ENCODE results near the gene PPP1R7.

Gene PPP1R7

DNA sequence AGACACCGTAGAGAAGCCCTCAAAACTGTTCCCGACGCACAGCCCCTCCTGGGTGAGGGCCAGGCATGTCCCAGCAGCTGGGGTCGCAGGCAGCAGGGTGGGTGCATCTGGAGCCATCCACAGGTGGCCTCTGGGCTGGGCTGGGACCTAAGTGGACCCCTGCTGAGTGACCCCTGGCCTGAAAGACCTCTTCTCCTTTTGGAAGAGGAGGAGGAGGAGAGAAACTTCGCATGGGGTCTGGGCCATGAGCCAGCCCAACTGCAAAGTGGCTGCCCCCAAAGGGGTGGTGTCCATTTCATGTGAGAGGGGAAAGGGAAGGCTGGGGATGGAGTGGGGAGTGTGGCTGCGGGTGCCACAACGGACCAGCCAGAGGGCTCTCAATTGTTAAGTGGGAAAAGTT is 63.3 kb downstream of the PPP1R7 start:
- Histone ChIP-seq H3K27ac (ENCODE audit: low read length) (no peak overlapping the region), H3K79me2 (ENCODE audit: insufficient read depth, low read length) (no peaks in the 10 kb centered on the region), H3K4me3 (ENCODE audit: low read depth in 1 of 2, low read length in 2 of 2) (no peak overlapping the region), H3K4me1 (ENCODE audit: insufficient read depth, low read length) (no peaks in the 10 kb centered on the region), H3K9ac (ENCODE audit: low read depth, low read length) (no peak overlapping the region), H3K9me3 (ENCODE audit: insufficient read depth, low read length, severe bottlenecking) (no peaks in the 10 kb centered on the region), H3K4me2 (ENCODE audit: insufficient read depth, low read length) (no peak overlapping the region), H4K20me1 (ENCODE audit: insufficient read depth, low read length) (0 out of 2 replicates have a peak, but pooled peaks cover 5% of the 10 kb centered on the region), H3K27me3 (ENCODE audit: insufficient read depth, low read length, poor library complexity) (no peaks in the 10 kb centered on the region), H3K36me3 (ENCODE audit: insufficient read depth, low read length) (no peaks in the 10 kb centered on the region), H2AFZ (ENCODE audit: low read depth, low read length) (no peak overlapping the region)
- ATAC-seq (ENCODE audit: insufficient read depth, low read depth), result no peak
- DNase-seq, result no peak
- TF ChIP-seq, protein P1, sequence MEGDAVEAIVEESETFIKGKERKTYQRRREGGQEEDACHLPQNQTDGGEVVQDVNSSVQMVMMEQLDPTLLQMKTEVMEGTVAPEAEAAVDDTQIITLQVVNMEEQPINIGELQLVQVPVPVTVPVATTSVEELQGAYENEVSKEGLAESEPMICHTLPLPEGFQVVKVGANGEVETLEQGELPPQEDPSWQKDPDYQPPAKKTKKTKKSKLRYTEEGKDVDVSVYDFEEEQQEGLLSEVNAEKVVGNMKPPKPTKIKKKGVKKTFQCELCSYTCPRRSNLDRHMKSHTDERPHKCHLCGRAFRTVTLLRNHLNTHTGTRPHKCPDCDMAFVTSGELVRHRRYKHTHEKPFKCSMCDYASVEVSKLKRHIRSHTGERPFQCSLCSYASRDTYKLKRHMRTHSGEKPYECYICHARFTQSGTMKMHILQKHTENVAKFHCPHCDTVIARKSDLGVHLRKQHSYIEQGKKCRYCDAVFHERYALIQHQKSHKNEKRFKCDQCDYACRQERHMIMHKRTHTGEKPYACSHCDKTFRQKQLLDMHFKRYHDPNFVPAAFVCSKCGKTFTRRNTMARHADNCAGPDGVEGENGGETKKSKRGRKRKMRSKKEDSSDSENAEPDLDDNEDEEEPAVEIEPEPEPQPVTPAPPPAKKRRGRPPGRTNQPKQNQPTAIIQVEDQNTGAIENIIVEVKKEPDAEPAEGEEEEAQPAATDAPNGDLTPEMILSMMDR (IDR thresholded peaks at IDR 0.05; ENCODE audit: borderline replicate concordance, extremely low read depth, low read length, poor library complexity, severe bottlenecking), result no peak
- TF ChIP-seq EZH2 (IDR thresholded peaks at IDR 0.05; ENCODE audit: borderline replicate concordance, low read depth, low read length, severe bottlenecking), result no peak

DNA sequence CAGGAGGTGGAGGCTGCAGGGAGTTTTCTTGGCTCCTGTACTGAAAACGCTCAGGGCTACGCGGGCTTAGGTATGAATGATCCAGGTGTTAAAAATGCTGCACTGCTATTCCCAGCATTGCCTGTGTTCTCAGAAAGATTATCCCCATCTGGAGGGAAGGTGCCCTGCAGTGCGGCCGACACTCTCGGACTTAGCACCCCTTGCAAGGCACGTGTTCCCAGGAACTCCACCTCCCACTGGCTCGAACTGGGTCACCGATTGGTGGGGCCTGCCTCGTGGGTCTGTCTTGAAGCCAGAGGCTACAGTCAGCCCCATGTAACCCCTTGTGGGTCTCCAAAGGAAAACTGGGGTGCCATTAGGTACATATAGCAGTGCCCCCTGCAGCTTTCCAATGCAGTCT is 63.9 kb downstream of the PPP1R7 start:
- Histone ChIP-seq H3K27ac (ENCODE audit: low read length) (no peak overlapping the region), H3K4me2 (ENCODE audit: insufficient read depth, low read length) (no peak overlapping the region), H3K9ac (ENCODE audit: low read depth, low read length) (no peak overlapping the region), H3K4me3 (ENCODE audit: low read depth in 1 of 2, low read length in 2 of 2) (no peak overlapping the region), H2AFZ (ENCODE audit: low read depth, low read length) (no peak overlapping the region), H3K27me3 (ENCODE audit: insufficient read depth, low read length, poor library complexity) (no peaks in the 10 kb centered on the region), H3K4me1 (ENCODE audit: insufficient read depth, low read length) (no peaks in the 10 kb centered on the region), H3K9me3 (ENCODE audit: insufficient read depth, low read length, severe bottlenecking) (no peaks in the 10 kb centered on the region), H3K36me3 (ENCODE audit: insufficient read depth, low read length) (no peaks in the 10 kb centered on the region), H3K79me2 (ENCODE audit: insufficient read depth, low read length) (no peaks in the 10 kb centered on the region), H4K20me1 (ENCODE audit: insufficient read depth, low read length) (0 out of 2 replicates have a peak, but pooled peaks cover 5% of the 10 kb centered on the region)
- DNase-seq (no peak), ATAC-seq (ENCODE audit: insufficient read depth, low read depth) (no peak)
- TF ChIP-seq, protein P1 (IDR thresholded peaks at IDR 0.05; ENCODE audit: borderline replicate concordance, extremely low read depth, low read length, poor library complexity, severe bottlenecking), result no peak
- TF ChIP-seq EZH2 (IDR thresholded peaks at IDR 0.05; ENCODE audit: borderline replicate concordance, low read depth, low read length, severe bottlenecking), result no peak

DNA sequence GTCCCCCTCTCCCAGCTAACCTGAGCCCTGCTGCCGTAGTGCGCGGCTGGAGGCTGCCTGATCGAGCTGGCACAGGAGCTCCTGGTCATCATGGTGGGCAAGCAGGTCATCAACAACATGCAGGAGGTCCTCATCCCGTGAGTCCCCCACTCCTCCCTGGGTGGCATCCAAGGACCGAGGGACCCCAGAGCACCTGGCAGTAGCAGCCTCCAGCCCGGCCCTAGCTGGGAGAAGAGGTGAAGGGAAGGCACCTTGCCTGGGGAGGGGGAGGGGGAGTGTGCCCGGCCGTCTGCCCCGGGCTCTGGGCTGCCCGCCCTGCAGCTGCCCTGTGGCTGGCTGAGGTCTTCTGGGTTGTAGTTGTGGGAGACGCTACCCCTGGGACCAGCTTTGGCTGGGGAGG is 64.5 kb downstream of the PPP1R7 start:
- no peak overlapping the region for H3K27ac ChIP-seq (ENCODE audit: low read length)
- no peak for ATAC-seq (ENCODE audit: insufficient read depth, low read depth)
- no peak for TF ChIP-seq EZH2 (IDR thresholded peaks at IDR 0.05; ENCODE audit: borderline replicate concordance, low read depth, low read length, severe bottlenecking)
- TF ChIP-seq, protein P1 (IDR thresholded peaks at IDR 0.05; ENCODE audit: borderline replicate concordance, extremely low read depth, low read length, poor library complexity, severe bottlenecking), result no peak

DNA sequence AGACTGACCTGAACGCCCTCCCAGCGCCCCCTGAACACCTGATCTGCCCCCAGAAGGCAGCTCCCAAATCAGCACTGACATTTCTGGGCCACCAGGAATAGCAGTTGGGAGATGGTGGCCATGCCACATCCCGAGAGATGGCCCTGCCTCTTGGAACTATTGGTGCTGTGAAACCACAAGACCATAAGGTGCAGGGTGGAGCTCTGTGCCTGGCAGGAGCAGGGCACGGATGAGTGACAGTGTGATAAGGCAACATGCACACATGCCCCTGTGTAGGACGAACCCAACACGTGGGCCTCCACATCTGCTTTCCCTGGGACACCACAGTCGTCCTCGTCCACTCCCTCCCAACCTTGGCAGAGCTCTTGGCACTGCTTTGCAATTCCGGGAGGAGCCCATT is 65.2 kb downstream of the PPP1R7 start:
- Histone ChIP-seq H3K27me3 (ENCODE audit: insufficient read depth, low read length, poor library complexity) (no peaks in the 10 kb centered on the region), H3K27ac (ENCODE audit: low read length) (no peak overlapping the region), H4K20me1 (ENCODE audit: insufficient read depth, low read length) (0 out of 2 replicates have a peak, but pooled peaks cover 3% of the 10 kb centered on the region), H3K36me3 (ENCODE audit: insufficient read depth, low read length) (no peaks in the 10 kb centered on the region), H3K4me3 (ENCODE audit: low read depth in 1 of 2, low read length in 2 of 2) (no peak overlapping the region), H3K79me2 (ENCODE audit: insufficient read depth, low read length) (no peaks in the 10 kb centered on the region), H3K4me2 (ENCODE audit: insufficient read depth, low read length) (no peak overlapping the region), H3K4me1 (ENCODE audit: insufficient read depth, low read length) (no peaks in the 10 kb centered on the region), H3K9ac (ENCODE audit: low read depth, low read length) (no peak overlapping the region), H3K9me3 (ENCODE audit: insufficient read depth, low read length, severe bottlenecking) (no peaks in the 10 kb centered on the region), H2AFZ (ENCODE audit: low read depth, low read length) (no peak overlapping the region)
- DNase-seq (no peak), ATAC-seq (ENCODE audit: insufficient read depth, low read depth) (no peak)
- TF ChIP-seq, protein P1 (IDR thresholded peaks at IDR 0.05; ENCODE audit: borderline replicate concordance, extremely low read depth, low read length, poor library complexity, severe bottlenecking), result no peak
- TF ChIP-seq EZH2 (IDR thresholded peaks at IDR 0.05; ENCODE audit: borderline replicate concordance, low read depth, low read length, severe bottlenecking), result no peak

More for the DNA sequence above, 64.5 kb downstream of the PPP1R7 start:
- H3K4me1 ChIP-seq (ENCODE audit: insufficient read depth, low read length), result no peaks in the 10 kb centered on the region
- no peak for DNase-seq
- H3K36me3 ChIP-seq (ENCODE audit: insufficient read depth, low read length), result no peaks in the 10 kb centered on the region
- H3K9ac ChIP-seq (ENCODE audit: low read depth, low read length), result no peak overlapping the region
- H4K20me1 ChIP-seq (ENCODE audit: insufficient read depth, low read length), result 0 out of 2 replicates have a peak, but pooled peaks cover 5% of the 10 kb centered on the region
- no peaks in the 10 kb centered on the region for H3K27me3 ChIP-seq (ENCODE audit: insufficient read depth, low read length, poor library complexity)
- H3K4me2 ChIP-seq (ENCODE audit: insufficient read depth, low read length), result no peak overlapping the region
- H3K4me3 ChIP-seq (ENCODE audit: low read depth in 1 of 2, low read length in 2 of 2), result no peak overlapping the region
- no peaks in the 10 kb centered on the region for H3K79me2 ChIP-seq (ENCODE audit: insufficient read depth, low read length)
- H2AFZ ChIP-seq (ENCODE audit: low read depth, low read length), result no peak overlapping the region
- H3K9me3 ChIP-seq (ENCODE audit: insufficient read depth, low read length, severe bottlenecking), result no peaks in the 10 kb centered on the region

All from DND-41 (cell line).